HG02852 (cell line): ENCODE results near the gene SORL1-AS1.

Source experiments
- ATAC-seq: cut with Tn5 transposase; IDR thresholded peaks from one replicate; pipeline ENCODE4 v1.9.1; 2021; ENCODE audit warnings: mild to moderate bottlenecking, moderate library complexity; ENCODE audit not compliant: unreplicated experiment

The SORL1-AS1 gene

GRCh38 chr11:121453589-121454299, 977 bp upstream of the SORL1-AS1 start:
- no peak for ATAC-seq

- no peak for ATAC-seq
These were observed 670 bp downstream of the SORL1-AS1 start, which contains the start of gene SORL1 for GRCh38 chr11:121451986-121452608. Gene SORL1 (plus strand): TSS chr11:121452314. CDS start chr11:121452332, 18 bp downstream.

- ATAC-seq: no peak
These were observed 1.4 kb downstream of the SORL1-AS1 start for GRCh38 chr11:121451178-121451985.

GRCh38 chr11:121450401-121450800, 2.4 kb downstream of the SORL1-AS1 start:
- ATAC-seq: no peak

- ATAC-seq: no peak
These were observed 3.1 kb downstream of the SORL1-AS1 start for GRCh38 chr11:121449626-121450025.

- no peak for ATAC-seq
These were observed 3.6 kb downstream of the SORL1-AS1 start for GRCh38 chr11:121449123-121449522.

- ATAC-seq: no peak
These were observed 4.3 kb downstream of the SORL1-AS1 start for GRCh38 chr11:121448431-121448941.

- no peak for ATAC-seq
These were observed 4.8 kb downstream of the SORL1-AS1 start for GRCh38 chr11:121448011-121448410.

- no peak for ATAC-seq
These were observed 6.0 kb downstream of the SORL1-AS1 start for GRCh38 chr11:121446752-121447156.

- no peak for ATAC-seq
These were observed 7.5 kb downstream of the SORL1-AS1 start for GRCh38 chr11:121445071-121445768.

GRCh38 chr11:121444526-121444925, 8.2 kb downstream of the SORL1-AS1 start:
- ATAC-seq: no peak

GRCh38 chr11:121443688-121444275, 9.0 kb downstream of the SORL1-AS1 start:
- ATAC-seq: no peak

GRCh38 chr11:121441521-121441920, 11.2 kb downstream of the SORL1-AS1 start:
- no peak for ATAC-seq

GRCh38 chr11:121439759-121440158, 13.0 kb downstream of the SORL1-AS1 start:
- no peak for ATAC-seq

GRCh38 chr11:121439337-121439736, 13.4 kb downstream of the SORL1-AS1 start:
- no peak for ATAC-seq

- ATAC-seq: no peak
These were observed 15.1 kb downstream of the SORL1-AS1 start for GRCh38 chr11:121437686-121438078.

- no peak for ATAC-seq
These were observed 15.6 kb downstream of the SORL1-AS1 start for GRCh38 chr11:121437018-121437685.

GRCh38 chr11:121435551-121436511, 16.9 kb downstream of the SORL1-AS1 start:
- ATAC-seq: no peak

GRCh38 chr11:121435132-121435531, 17.6 kb downstream of the SORL1-AS1 start:
- ATAC-seq: no peak
